HepG2 (cell line): Measurements from ENCODE around the gene MRPL57. TPM values are rescaled to one million over a fixed set of nuclear protein-coding genes. Genes with fewer than 3 reads are reported as not detected.

Experiments used
- BHLHE40 ChIP-seq: IDR thresholded peaks from 2 replicates; pipeline ENCODE4 v1.6.1; 2011; ENCODE audit warnings: low read length, improper control_type of control experiment
- JARID2 ChIP-seq: sonication (generic); formaldehyde crosslinking; IDR thresholded peaks from 2 replicates; pipeline ENCODE4 v1.8.1; 2023; ENCODE audit warnings: missing genetic modification reagents, inconsistent platforms; ENCODE audit not compliant: insufficient replicate concordance
- MED1 ChIP-seq: sonication (generic); formaldehyde crosslinking; IDR thresholded peaks from 2 replicates; pipeline ENCODE4 v1.4.0; 2020; ENCODE audit warnings: missing genetic modification reagents
- MEIS2 ChIP-seq: sonication (generic); formaldehyde crosslinking; IDR thresholded peaks from 2 replicates; pipeline ENCODE4 v1.9.0; 2021; ENCODE audit warnings: mild to moderate bottlenecking, missing genetic modification reagents
- NAIF1 ChIP-seq: sonication (generic); formaldehyde crosslinking; IDR thresholded peaks from 2 replicates; pipeline ENCODE4 v1.5.0; 2020; ENCODE audit warnings: mild to moderate bottlenecking, missing genetic modification reagents, borderline replicate concordance
- NCOR1 ChIP-seq: fragments of 200-600 bp; sonication (generic); IDR thresholded peaks from 2 replicates; pipeline ENCODE4 v1.7.0; 2017; ENCODE audit warnings: antibody characterized with exemption, low read length, borderline replicate concordance
- NONO ChIP-seq, 2 experiments: fragments of 450-650 bp in 1 of 2; sonication (generic) in 1 of 2; formaldehyde crosslinking in 1 of 2; IDR thresholded peaks in 1 of 2; conservative IDR thresholded peaks in 1 of 2; 2 replicates each; pipeline versions ENCODE4 v1.6.1 to v1.8.0; 2017 to 2022; ENCODE audit warnings: mild to moderate bottlenecking in 1 of 2, missing genetic modification reagents in 1 of 2, moderate library complexity in 1 of 2
- NR1H2 ChIP-seq: sonication (generic); formaldehyde crosslinking; IDR thresholded peaks from 2 replicates; pipeline ENCODE4 v1.8.1; 2022; ENCODE audit warnings: low read depth, missing genetic modification reagents, borderline replicate concordance
- SMARCC2 ChIP-seq: fragments of 450-650 bp; IDR thresholded peaks from 2 replicates; pipeline ENCODE4 v1.6.1; 2017; ENCODE audit warnings: antibody characterized with exemption, mild to moderate bottlenecking
- SSRP1 ChIP-seq: IDR thresholded peaks from 2 replicates; pipeline ENCODE4 v1.6.1; 2016; ENCODE audit warnings: control low read depth
- ZKSCAN5 ChIP-seq: sonication (generic); formaldehyde crosslinking; IDR thresholded peaks from 2 replicates; pipeline ENCODE4 v1.5.1; 2020; ENCODE audit warnings: mild to moderate bottlenecking, missing genetic modification reagents
- ZNF672 ChIP-seq: sonication (generic); formaldehyde crosslinking; IDR thresholded peaks from 2 replicates; pipeline ENCODE4 v1.8.1; 2022; ENCODE audit warnings: missing genetic modification reagents
- ZNF737 ChIP-seq: sonication (generic); formaldehyde crosslinking; IDR thresholded peaks from 2 replicates; pipeline ENCODE4 v1.5.0; 2020; ENCODE audit warnings: missing genetic modification reagents, mild to moderate bottlenecking, borderline replicate concordance
- ZSCAN25 ChIP-seq: sonication (generic); formaldehyde crosslinking; IDR thresholded peaks from 2 replicates; pipeline ENCODE4 v1.8.0; 2022; ENCODE audit warnings: mild to moderate bottlenecking, missing genetic modification reagents
- polyA plus RNA-seq, 8 experiments: library from polyadenylated mRNA; depleted of rRNA in 3 of 8; stranded (reverse) in 7 of 8; unstranded in 1 of 8; fragments of >200 nt; fragmentation: Illumina TruSeq in 4 of 8; extraction: Trizol in 4 of 8; gene quantifications; 2 replicates each; pipeline versions ENCODE4 v1.2.1 to v1.2.3, GENCODE V29; 2011 to 2016; ENCODE audit warnings: low read depth in 4 of 8, missing spikeins in 1 of 8, mixed read lengths in 1 of 8; ENCODE audit not compliant: insufficient read depth in 1 of 8
- total RNA-seq, 5 experiments: library from RNA; depleted of rRNA; stranded (reverse); fragments of >200 nt; fragmentation: Illumina TruSeq; extraction: Trizol; gene quantifications; 2 replicates each; pipeline ENCODE4 v1.2.3, GENCODE V29; 2016; ENCODE audit warnings: low read depth in 1 of 5
- TF ChIP-seq, protein P1 (sequence below): sonication (generic); formaldehyde crosslinking; IDR thresholded peaks from 2 replicates; pipeline ENCODE4 v1.5.0; 2020; ENCODE audit warnings: missing genetic modification reagents
- TF ChIP-seq, protein P2 (sequence below): sonication (generic); formaldehyde crosslinking; IDR thresholded peaks from 2 replicates; pipeline ENCODE4 v1.5.1; 2020; ENCODE audit warnings: mild to moderate bottlenecking, missing genetic modification reagents, moderate library complexity
- TF ChIP-seq, protein P3 (sequence below): sonication (generic); formaldehyde crosslinking; IDR thresholded peaks from 2 replicates; pipeline ENCODE4 v1.8.1; 2023; ENCODE audit warnings: missing genetic modification reagents, inconsistent platforms, borderline replicate concordance
- TF ChIP-seq, protein P4 (sequence below): sonication (generic); formaldehyde crosslinking; IDR thresholded peaks from 2 replicates; pipeline ENCODE4 v1.9.0; 2021; ENCODE audit warnings: missing genetic modification reagents, mild to moderate bottlenecking, borderline replicate concordance
- TF ChIP-seq, protein P5 (sequence below): IDR thresholded peaks from 2 replicates; pipeline ENCODE4 v1.6.1; 2016; ENCODE audit warnings: mild to moderate bottlenecking

Gene MRPL57
- total and polyA plus RNA-seq, 2 of the 13 experiments (the other 11 are each of a cell fraction or from before 2014, with no cell fraction given): 19.5 to 35.2 TPM

DNA sequence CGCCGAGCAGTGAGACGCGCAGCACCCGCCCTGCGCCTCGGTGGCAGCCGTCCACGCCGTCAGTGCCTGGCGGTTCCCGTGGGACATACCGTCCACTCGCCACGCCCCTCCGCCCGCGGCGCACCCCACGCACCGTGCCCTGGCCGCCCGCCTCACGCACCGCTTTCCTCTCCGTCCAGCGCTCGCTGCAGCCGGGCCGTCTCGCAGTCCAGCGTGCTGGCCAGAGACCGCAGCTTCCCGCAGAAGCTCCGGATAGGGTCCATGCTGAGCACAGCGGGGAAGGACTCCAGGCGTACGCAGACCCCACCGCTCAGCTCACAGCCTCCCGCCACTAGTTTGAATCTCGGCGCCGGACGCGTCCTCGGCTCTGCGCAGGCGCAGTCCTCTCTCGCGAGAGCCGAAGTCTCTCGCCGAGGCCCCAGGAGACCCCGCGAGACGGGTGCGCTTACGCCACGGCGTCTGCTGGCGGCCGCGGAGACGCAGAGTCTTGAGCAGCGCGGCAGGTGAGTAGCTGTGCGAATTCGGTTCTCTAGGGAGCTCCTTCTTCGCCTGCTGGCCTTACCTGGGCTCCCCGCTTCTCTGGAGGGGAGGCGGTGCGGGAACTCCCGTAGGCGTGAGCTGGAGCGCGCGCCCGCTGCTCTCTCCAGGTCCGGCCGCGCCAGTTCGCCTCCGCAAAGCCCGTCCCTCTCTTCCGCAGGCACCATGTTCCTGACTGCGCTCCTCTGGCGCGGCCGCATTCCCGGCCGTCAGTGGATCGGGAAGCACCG lies at the start of gene MRPL57, which contains the start of gene SKA3 (continued):
- TF ChIP-seq NAIF1 (CRISPR knock-in tag): peak; percentile 96
- TF ChIP-seq ZNF672: 0 out of 2 replicates have a peak, but pooled peaks have one; percentile 72
- peak; percentile 54; the same call in 1 of the 2 replicates for TF ChIP-seq ZSCAN25 (CRISPR knock-in tag)
- 0 out of 2 replicates have a peak, but pooled peaks have one; percentile 64 for TF ChIP-seq NR1H2 (CRISPR knock-in tag)
- TF ChIP-seq, protein P1, sequence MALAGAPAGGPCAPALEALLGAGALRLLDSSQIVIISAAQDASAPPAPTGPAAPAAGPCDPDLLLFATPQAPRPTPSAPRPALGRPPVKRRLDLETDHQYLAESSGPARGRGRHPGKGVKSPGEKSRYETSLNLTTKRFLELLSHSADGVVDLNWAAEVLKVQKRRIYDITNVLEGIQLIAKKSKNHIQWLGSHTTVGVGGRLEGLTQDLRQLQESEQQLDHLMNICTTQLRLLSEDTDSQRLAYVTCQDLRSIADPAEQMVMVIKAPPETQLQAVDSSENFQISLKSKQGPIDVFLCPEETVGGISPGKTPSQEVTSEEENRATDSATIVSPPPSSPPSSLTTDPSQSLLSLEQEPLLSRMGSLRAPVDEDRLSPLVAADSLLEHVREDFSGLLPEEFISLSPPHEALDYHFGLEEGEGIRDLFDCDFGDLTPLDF (CRISPR knock-in tag): peak; percentile 98
- TF ChIP-seq SSRP1 (CRISPR knock-in tag): no peak
- TF ChIP-seq, protein P2, sequence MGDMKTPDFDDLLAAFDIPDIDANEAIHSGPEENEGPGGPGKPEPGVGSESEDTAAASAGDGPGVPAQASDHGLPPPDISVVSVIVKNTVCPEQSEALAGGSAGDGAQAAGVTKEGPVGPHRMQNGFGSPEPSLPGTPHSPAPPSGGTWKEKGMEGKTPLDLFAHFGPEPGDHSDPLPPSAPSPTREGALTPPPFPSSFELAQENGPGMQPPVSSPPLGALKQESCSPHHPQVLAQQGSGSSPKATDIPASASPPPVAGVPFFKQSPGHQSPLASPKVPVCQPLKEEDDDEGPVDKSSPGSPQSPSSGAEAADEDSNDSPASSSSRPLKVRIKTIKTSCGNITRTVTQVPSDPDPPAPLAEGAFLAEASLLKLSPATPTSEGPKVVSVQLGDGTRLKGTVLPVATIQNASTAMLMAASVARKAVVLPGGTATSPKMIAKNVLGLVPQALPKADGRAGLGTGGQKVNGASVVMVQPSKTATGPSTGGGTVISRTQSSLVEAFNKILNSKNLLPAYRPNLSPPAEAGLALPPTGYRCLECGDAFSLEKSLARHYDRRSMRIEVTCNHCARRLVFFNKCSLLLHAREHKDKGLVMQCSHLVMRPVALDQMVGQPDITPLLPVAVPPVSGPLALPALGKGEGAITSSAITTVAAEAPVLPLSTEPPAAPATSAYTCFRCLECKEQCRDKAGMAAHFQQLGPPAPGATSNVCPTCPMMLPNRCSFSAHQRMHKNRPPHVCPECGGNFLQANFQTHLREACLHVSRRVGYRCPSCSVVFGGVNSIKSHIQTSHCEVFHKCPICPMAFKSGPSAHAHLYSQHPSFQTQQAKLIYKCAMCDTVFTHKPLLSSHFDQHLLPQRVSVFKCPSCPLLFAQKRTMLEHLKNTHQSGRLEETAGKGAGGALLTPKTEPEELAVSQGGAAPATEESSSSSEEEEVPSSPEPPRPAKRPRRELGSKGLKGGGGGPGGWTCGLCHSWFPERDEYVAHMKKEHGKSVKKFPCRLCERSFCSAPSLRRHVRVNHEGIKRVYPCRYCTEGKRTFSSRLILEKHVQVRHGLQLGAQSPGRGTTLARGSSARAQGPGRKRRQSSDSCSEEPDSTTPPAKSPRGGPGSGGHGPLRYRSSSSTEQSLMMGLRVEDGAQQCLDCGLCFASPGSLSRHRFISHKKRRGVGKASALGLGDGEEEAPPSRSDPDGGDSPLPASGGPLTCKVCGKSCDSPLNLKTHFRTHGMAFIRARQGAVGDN: peak; percentile 93
- TF ChIP-seq, protein P3, sequence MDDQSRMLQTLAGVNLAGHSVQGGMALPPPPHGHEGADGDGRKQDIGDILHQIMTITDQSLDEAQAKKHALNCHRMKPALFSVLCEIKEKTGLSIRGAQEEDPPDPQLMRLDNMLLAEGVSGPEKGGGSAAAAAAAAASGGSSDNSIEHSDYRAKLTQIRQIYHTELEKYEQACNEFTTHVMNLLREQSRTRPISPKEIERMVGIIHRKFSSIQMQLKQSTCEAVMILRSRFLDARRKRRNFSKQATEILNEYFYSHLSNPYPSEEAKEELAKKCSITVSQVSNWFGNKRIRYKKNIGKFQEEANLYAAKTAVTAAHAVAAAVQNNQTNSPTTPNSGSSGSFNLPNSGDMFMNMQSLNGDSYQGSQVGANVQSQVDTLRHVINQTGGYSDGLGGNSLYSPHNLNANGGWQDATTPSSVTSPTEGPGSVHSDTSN (CRISPR knock-in tag): no peak
- TF ChIP-seq JARID2 (CRISPR knock-in tag): peak; percentile 62
- no peak for TF ChIP-seq NCOR1
- TF ChIP-seq BHLHE40: 0 out of 2 replicates have a peak, but pooled peaks have one; percentile 5
- TF ChIP-seq ZNF737 (CRISPR knock-in tag): no peak; the same call in 1 of the 2 replicates
- peak; percentile 26; the same call in 1 of the 2 replicates for TF ChIP-seq MEIS2 (CRISPR knock-in tag)
- no peak for TF ChIP-seq NONO (IDR thresholded peaks at IDR 0.05)
- TF ChIP-seq NONO (CRISPR knock-in tag; conservative IDR thresholded peaks at IDR 0.05): peak; percentile 87
- TF ChIP-seq MED1 (CRISPR knock-in tag): peak; percentile 82
- TF ChIP-seq, protein P4, sequence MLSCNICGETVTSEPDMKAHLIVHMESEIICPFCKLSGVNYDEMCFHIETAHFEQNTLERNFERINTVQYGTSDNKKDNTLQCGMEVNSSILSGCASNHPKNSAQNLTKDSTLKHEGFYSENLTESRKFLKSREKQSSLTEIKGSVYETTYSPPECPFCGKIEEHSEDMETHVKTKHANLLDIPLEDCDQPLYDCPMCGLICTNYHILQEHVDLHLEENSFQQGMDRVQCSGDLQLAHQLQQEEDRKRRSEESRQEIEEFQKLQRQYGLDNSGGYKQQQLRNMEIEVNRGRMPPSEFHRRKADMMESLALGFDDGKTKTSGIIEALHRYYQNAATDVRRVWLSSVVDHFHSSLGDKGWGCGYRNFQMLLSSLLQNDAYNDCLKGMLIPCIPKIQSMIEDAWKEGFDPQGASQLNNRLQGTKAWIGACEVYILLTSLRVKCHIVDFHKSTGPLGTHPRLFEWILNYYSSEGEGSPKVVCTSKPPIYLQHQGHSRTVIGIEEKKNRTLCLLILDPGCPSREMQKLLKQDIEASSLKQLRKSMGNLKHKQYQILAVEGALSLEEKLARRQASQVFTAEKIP (CRISPR knock-in tag): no peak
- TF ChIP-seq ZKSCAN5 (CRISPR knock-in tag): no peak
- TF ChIP-seq SMARCC2: no peak
- TF ChIP-seq, protein P5, sequence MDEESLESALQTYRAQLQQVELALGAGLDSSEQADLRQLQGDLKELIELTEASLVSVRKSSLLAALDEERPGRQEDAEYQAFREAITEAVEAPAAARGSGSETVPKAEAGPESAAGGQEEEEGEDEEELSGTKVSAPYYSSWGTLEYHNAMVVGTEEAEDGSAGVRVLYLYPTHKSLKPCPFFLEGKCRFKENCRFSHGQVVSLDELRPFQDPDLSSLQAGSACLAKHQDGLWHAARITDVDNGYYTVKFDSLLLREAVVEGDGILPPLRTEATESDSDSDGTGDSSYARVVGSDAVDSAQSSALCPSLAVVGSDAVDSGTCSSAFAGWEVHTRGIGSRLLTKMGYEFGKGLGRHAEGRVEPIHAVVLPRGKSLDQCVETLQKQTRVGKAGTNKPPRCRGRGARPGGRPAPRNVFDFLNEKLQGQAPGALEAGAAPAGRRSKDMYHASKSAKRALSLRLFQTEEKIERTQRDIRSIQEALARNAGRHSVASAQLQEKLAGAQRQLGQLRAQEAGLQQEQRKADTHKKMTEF: peak; percentile 95
